DOHH2 (cell line): ENCODE data around the gene GAMT.

Experiments used
- H3F3A ChIP-seq: fragments of 200-600 bp; sonication (generic), shearing (Covaris generic); 2 replicates; pipeline ENCODE4 v1.6.0; 2016; ENCODE audit warnings: antibody characterized with exemption, mild to moderate bottlenecking; ENCODE audit not compliant: control insufficient read depth, insufficient read depth
- H3K27ac ChIP-seq: fragments of 200-600 bp; sonication (generic); 2 replicates; pipeline ENCODE4 v1.5.1; 2014; ENCODE audit warnings: low read depth, mild to moderate bottlenecking, low read length, moderate library complexity
- H3K27me3 ChIP-seq: fragments of 200-600 bp; sonication (generic); 2 replicates; pipeline ENCODE4 v1.6.1; 2014; ENCODE audit warnings: mild to moderate bottlenecking, low read length, mixed read lengths; ENCODE audit not compliant: control insufficient read depth
- H3K36me3 ChIP-seq: fragments of 200-600 bp; sonication (generic); 2 replicates; pipeline ENCODE4 v1.6.1; 2014; ENCODE audit warnings: mild to moderate bottlenecking, low read length, moderate library complexity, mixed read lengths; ENCODE audit not compliant: control insufficient read depth
- H3K4me1 ChIP-seq: fragments of 200-600 bp; sonication (generic); 2 replicates; pipeline ENCODE4 v1.6.1; 2014; ENCODE audit warnings: mild to moderate bottlenecking, low read length, mixed read lengths; ENCODE audit not compliant: control insufficient read depth
- H3K4me2 ChIP-seq: fragments of 200-600 bp; sonication (generic); 2 replicates; pipeline ENCODE4 v1.6.0; 2014; ENCODE audit warnings: mild to moderate bottlenecking, low read length, moderate library complexity
- H3K4me3 ChIP-seq: fragments of 200-600 bp; sonication (generic); 2 replicates; pipeline ENCODE4 v1.5.1; 2014; ENCODE audit warnings: mild to moderate bottlenecking, low read length, mixed read lengths
- H3K79me2 ChIP-seq: fragments of 200-600 bp; sonication (generic); 2 replicates; pipeline ENCODE4 v1.6.1; 2014; ENCODE audit warnings: mild to moderate bottlenecking, low read length, mixed read lengths; ENCODE audit not compliant: control insufficient read depth
- H3K9me2 ChIP-seq: fragments of 200-600 bp; sonication (generic); replicated peaks from 2 replicates; pipeline ENCODE4 v1.6.1; 2014; ENCODE audit warnings: mild to moderate bottlenecking, low read length, mixed read lengths; ENCODE audit not compliant: control insufficient read depth
- H3K9me3 ChIP-seq: fragments of 200-600 bp; sonication (generic); 2 replicates; pipeline ENCODE4 v1.6.1; 2014; ENCODE audit warnings: antibody characterized with exemption, low read length, mixed read lengths; ENCODE audit not compliant: control insufficient read depth, insufficient read depth
- H4K20me1 ChIP-seq: fragments of 200-600 bp; sonication (generic); 2 replicates; pipeline ENCODE4 v1.6.0; 2014; ENCODE audit warnings: low read depth, mild to moderate bottlenecking, antibody characterized with exemption, low read length, moderate library complexity; ENCODE audit not compliant: control insufficient read depth, insufficient read depth
- EZH2phosphoT487 ChIP-seq: fragments of 200-600 bp; sonication (generic); IDR thresholded peaks from 2 replicates; pipeline ENCODE4 v1.6.1; 2017; ENCODE audit warnings: borderline replicate concordance, mild to moderate bottlenecking, antibody characterized with exemption, low read length, moderate library complexity, mixed read lengths
- TF ChIP-seq, protein P1 (sequence below): fragments of 200-600 bp; sonication (generic); IDR thresholded peaks from one replicate; pipeline ENCODE4 v1.5.1; 2014; ENCODE audit warnings: antibody characterized with exemption, mild to moderate bottlenecking, low read depth, low read length; ENCODE audit not compliant: poor library complexity, severe bottlenecking

GAMT gene

DNA sequence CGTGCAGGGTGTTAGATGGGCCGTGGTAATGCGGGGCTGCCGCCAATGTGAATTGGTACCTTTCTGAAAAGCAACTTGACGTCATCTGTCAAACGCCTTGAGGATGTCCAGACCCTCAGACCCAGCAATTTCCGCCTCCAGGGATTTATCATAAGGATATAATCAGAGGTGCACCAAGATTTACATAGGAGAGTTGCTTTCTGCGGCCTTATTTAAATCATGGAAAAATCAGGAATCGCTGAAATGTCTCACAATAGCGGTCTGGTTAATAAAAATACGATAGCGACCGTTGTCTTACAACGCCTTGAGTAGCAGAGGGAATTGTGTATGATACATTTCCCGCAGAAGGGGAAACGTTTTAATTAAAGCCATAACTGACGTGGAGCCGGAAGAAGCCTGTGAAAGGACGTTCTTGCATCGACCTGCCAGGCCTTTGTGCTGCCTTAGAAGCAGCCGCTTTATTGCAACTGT lies 49.9 kb downstream of the GAMT start:
- Histone ChIP-seq H3K9me2 (no peaks in the 10 kb centered on the region), H3K4me3 (no peak overlapping the region), H3K4me2 (no peak overlapping the region), H3F3A (peaks cover 8% of the 10 kb centered on the region; the same call in 1 of the 2 replicates), H3K27me3 (no peaks in the 10 kb centered on the region), H3K9me3 (no peaks in the 10 kb centered on the region), H3K79me2 (peaks cover 14% of the 10 kb centered on the region), H3K4me1 (peaks cover 18% of the 10 kb centered on the region), H4K20me1 (no peaks in the 10 kb centered on the region), H3K27ac (no peak overlapping the region), H3K36me3 (peaks cover 3% of the 10 kb centered on the region; the same call in 1 of the 2 replicates)
- TF ChIP-seq, protein P1, sequence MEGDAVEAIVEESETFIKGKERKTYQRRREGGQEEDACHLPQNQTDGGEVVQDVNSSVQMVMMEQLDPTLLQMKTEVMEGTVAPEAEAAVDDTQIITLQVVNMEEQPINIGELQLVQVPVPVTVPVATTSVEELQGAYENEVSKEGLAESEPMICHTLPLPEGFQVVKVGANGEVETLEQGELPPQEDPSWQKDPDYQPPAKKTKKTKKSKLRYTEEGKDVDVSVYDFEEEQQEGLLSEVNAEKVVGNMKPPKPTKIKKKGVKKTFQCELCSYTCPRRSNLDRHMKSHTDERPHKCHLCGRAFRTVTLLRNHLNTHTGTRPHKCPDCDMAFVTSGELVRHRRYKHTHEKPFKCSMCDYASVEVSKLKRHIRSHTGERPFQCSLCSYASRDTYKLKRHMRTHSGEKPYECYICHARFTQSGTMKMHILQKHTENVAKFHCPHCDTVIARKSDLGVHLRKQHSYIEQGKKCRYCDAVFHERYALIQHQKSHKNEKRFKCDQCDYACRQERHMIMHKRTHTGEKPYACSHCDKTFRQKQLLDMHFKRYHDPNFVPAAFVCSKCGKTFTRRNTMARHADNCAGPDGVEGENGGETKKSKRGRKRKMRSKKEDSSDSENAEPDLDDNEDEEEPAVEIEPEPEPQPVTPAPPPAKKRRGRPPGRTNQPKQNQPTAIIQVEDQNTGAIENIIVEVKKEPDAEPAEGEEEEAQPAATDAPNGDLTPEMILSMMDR, result no peak
- TF ChIP-seq EZH2phosphoT487, result no peak

DNA sequence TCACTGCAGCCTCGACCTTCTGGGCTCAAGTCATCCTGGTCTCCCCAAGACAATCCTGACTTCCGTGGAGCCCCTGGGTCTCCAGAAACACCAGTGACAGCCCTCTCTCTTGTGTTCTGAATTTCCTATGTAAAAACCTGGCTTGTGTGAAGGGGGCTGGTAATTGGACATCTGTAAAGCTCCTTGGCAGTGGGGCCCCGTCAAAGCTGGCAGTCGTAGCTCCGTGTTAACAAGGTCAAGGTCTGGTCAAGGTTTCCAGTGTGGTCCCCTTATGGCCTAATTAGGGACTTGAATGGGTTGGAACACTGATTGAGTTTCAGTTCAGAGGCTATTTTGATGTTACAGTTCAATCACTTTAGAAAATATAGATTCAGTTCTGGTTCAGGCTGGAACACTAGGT lies 50.5 kb downstream of the GAMT start:
- H3K4me1 ChIP-seq, result peaks cover 14% of the 10 kb centered on the region
- no peaks in the 10 kb centered on the region for H4K20me1 ChIP-seq
- peaks cover 9% of the 10 kb centered on the region for H3K79me2 ChIP-seq
- H3K9me3 ChIP-seq, result no peaks in the 10 kb centered on the region
- H3K9me2 ChIP-seq, result no peaks in the 10 kb centered on the region
- H3K27me3 ChIP-seq, result no peaks in the 10 kb centered on the region
- no peak overlapping the region for H3K27ac ChIP-seq
- H3K4me2 ChIP-seq, result no peak overlapping the region
- TF ChIP-seq, protein P1, result no peak
- no peak for TF ChIP-seq EZH2phosphoT487
- H3F3A ChIP-seq, result peaks cover 8% of the 10 kb centered on the region; the same call in 1 of the 2 replicates
- H3K36me3 ChIP-seq, result no peaks in the 10 kb centered on the region
- no peak overlapping the region for H3K4me3 ChIP-seq

DNA sequence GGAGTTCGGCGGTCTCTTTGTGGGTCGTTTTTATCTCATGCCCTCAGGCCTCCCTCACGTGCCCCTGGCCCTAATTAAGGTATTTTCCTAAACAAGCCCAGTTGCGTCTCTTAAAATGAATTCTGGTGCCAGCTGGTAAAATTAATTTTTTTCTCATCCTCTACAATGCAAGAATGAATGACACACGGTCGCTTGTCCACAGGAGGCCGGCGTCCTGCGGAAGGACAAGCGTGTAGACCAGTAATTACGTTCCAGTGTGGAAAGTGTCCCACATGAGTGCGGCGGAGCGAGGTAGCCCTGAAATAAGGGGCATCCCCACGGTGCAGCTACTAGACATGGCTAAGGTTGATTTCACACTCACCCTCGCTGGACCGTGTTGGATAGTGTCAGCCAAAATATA lies 52.1 kb downstream of the GAMT start:
- no peak overlapping the region for H3K27ac ChIP-seq
- H4K20me1 ChIP-seq, result no peaks in the 10 kb centered on the region
- peaks cover 13% of the 10 kb centered on the region for H3F3A ChIP-seq
- no peaks in the 10 kb centered on the region for H3K27me3 ChIP-seq
- H3K9me3 ChIP-seq, result no peaks in the 10 kb centered on the region
- TF ChIP-seq, protein P1, result no peak
- no peak for TF ChIP-seq EZH2phosphoT487
- H3K4me1 ChIP-seq, result peaks cover 23% of the 10 kb centered on the region
- H3K79me2 ChIP-seq, result no peaks in the 10 kb centered on the region
- no peak overlapping the region for H3K4me3 ChIP-seq
- no peaks in the 10 kb centered on the region for H3K36me3 ChIP-seq
- no peak overlapping the region for H3K4me2 ChIP-seq
- H3K9me2 ChIP-seq, result no peaks in the 10 kb centered on the region
